Measurements from ENCODE around the gene RND3.

Gene RND3

DNA sequence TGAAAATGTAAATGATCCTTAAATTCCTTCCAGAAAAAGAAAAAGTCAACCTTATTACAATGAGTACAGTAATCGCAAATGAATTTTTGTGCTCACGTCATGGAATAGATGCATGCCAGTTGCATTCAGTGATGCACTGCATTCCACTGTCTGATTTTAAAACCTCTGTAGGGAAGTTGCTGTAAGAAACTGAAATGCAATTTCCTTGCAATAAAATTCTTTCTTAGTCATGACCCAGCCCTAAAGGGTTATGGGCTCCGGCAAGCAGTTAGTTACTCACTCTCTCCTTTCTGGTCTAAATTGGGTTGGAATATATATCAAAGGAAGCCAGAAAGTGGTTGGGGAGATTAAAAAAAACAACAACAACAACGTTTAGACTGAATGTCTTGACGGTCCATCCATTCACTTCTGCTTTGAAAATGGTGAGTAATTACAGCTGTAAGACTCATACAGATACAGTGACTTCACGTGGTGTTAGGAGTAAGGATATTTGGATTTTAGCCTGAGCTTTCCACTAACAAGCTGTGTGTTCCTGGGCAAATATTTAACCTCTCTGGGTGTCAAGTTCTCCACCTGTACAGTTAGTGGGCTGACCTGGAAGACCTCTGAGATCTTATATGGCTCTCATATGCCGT, 8.6 kb upstream of the RND3 start:
- Histone ChIP-seq H3K4me1 (no peaks in the 10 kb centered on the region), H3K4me3 (ENCODE audit: low read depth, low read length) (no peak overlapping the region), H3K36me3 (no peaks in the 10 kb centered on the region), H3K27me3 (no peaks in the 10 kb centered on the region), H3K9me3 (no peaks in the 10 kb centered on the region)
- DNase-seq, result no peak
- TF ChIP-seq, protein P1, sequence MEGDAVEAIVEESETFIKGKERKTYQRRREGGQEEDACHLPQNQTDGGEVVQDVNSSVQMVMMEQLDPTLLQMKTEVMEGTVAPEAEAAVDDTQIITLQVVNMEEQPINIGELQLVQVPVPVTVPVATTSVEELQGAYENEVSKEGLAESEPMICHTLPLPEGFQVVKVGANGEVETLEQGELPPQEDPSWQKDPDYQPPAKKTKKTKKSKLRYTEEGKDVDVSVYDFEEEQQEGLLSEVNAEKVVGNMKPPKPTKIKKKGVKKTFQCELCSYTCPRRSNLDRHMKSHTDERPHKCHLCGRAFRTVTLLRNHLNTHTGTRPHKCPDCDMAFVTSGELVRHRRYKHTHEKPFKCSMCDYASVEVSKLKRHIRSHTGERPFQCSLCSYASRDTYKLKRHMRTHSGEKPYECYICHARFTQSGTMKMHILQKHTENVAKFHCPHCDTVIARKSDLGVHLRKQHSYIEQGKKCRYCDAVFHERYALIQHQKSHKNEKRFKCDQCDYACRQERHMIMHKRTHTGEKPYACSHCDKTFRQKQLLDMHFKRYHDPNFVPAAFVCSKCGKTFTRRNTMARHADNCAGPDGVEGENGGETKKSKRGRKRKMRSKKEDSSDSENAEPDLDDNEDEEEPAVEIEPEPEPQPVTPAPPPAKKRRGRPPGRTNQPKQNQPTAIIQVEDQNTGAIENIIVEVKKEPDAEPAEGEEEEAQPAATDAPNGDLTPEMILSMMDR (IDR thresholded peaks at IDR 0.05; ENCODE audit: low read depth, low read length), result no peak

DNA sequence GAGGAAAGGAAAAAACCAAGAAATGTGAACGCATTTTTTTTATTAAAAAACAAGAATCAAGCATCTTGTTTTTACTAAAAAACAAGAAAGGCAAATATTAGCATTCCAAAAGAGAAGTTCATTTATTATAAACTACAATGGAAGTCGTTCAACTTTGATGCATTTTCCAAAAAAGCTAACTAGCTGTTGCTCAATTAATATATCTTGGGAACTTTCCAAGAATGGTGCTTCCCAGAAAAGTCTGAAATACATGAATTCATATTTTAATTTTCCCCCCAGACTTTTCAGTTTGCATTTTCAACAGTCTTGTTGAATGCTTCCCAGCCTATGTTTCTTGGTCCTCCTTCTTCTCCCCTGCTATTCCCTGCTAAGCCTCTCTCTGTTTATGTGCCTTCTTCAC, 7.5 kb upstream of the RND3 start:
- TF ChIP-seq, protein P1 (IDR thresholded peaks at IDR 0.05; ENCODE audit: low read depth, low read length), result no peak
- Histone ChIP-seq H3K4me3 (ENCODE audit: low read depth, low read length) (no peak overlapping the region), H3K9me3 (no peaks in the 10 kb centered on the region), H3K36me3 (no peaks in the 10 kb centered on the region), H3K4me1 (no peaks in the 10 kb centered on the region), H3K27me3 (no peaks in the 10 kb centered on the region)
- no peak for DNase-seq

DNA sequence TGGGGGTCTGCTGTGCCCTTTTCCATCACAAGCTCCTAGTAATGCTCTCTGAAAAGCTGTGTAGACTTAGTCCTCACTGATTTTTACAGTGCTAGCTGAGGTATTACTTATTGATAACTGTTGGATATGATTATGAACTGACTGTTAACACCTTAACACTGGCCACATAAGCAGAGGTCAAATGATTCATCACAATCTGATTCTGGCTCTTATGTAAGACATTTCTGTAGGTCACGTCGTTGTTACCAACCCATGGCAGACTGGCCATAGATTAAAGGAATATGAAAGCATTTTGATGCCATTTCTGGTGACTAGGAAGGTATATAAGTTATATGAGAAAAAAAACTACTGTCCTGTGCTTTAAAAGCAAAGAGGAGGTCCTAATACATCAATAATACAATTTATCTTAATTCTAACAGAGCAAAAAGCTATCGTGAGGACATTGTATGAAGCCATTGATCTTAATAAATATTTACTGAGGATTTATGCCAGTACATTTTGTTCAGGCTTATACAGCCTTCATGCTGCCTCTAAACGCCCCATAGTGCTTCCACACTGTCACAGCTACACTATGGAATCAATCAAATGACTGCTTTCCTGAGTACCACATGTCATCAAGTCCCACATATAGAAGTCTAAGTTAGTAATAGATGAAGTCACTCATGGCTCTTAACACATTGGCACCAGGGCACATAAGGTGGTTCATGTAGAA, 6.9 kb upstream of the RND3 start:
- Histone ChIP-seq H3K9me3 (no peaks in the 10 kb centered on the region), H3K4me1 (no peaks in the 10 kb centered on the region), H3K4me3 (ENCODE audit: low read depth, low read length) (no peak overlapping the region), H3K27me3 (no peaks in the 10 kb centered on the region), H3K36me3 (no peaks in the 10 kb centered on the region)
- DNase-seq, result no peak
- TF ChIP-seq, protein P1 (IDR thresholded peaks at IDR 0.05; ENCODE audit: low read depth, low read length), result no peak

DNA sequence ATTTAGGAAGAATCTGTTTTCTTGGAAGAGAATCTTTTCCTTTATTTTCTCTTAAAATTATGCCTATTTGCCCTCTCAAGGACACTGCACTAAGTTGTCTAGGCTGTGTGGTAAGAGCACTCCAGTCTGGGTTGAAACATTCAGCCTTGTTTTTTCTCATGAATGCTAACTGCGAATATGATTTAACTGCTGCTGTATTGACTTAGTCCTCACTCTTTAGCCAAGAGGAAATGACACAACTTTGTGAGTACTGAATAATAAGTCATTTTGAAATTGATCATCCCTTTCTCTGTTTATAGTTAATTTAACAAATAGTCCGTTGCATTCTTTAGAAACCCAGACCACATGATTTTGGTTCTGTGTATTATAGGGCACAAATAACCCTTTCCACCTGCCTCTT, 4.5 kb upstream of the RND3 start:
- Histone ChIP-seq H3K4me1 (no peaks in the 10 kb centered on the region), H3K9me3 (no peaks in the 10 kb centered on the region), H3K4me3 (ENCODE audit: low read depth, low read length) (no peak overlapping the region), H3K36me3 (no peaks in the 10 kb centered on the region), H3K27me3 (no peaks in the 10 kb centered on the region)
- TF ChIP-seq, protein P1 (IDR thresholded peaks at IDR 0.05; ENCODE audit: low read depth, low read length), result no peak
- DNase-seq, result no peak

DNA sequence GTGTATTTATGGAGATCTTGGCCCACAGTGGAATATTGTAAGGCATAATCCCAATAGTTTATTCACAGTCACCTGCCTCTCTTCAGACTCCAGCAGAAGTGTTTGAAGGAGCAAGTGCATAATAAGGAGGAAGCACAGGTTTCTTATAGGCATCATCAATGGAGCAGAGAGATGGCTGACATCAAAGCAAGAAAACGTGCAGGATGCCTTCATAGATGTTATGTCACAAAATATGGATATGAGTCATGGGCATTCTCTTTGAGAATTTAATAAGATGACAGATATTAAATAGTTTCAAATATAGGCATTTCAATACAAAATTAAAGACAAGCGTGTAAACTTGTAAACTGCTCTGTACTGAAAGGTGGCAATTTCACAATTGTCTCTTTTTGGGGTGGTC, 4.0 kb upstream of the RND3 start:
- Histone ChIP-seq H3K4me3 (ENCODE audit: low read depth, low read length) (no peak overlapping the region), H3K27me3 (no peaks in the 10 kb centered on the region), H3K36me3 (peaks cover 3% of the 10 kb centered on the region; the same call in 1 of the 2 replicates), H3K9me3 (no peaks in the 10 kb centered on the region), H3K4me1 (no peaks in the 10 kb centered on the region)
- TF ChIP-seq, protein P1 (IDR thresholded peaks at IDR 0.05; ENCODE audit: low read depth, low read length), result no peak
- no peak for DNase-seq

DNA sequence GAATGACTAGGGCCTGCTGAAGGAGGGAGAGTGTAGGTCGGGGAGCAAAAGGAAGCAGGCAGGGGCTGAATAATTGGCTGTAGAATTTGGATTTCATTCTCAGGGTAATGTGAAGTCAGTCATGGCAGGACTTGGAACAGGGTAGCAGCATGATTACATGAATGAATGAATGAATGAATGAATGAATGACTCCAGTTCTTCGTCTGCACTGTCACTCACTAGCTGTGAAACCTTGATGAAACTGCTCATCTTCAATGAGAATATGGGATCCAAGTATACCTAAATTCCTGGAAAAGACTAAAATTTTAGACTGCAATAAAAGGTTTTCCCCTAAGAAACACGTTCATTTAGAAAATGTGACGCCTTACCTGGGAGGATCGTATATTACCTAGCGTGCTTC, 3.0 kb upstream of the RND3 start:
- TF ChIP-seq, protein P1 (IDR thresholded peaks at IDR 0.05; ENCODE audit: low read depth, low read length), result no peak
- Histone ChIP-seq H3K9me3 (no peaks in the 10 kb centered on the region), H3K27me3 (no peaks in the 10 kb centered on the region), H3K36me3 (peaks cover 7% of the 10 kb centered on the region; the same call in 1 of the 2 replicates), H3K4me3 (ENCODE audit: low read depth, low read length) (no peak overlapping the region), H3K4me1 (no peaks in the 10 kb centered on the region)
- no peak for DNase-seq

Measured in BE2C (cell line).